HEK293 (cell line): Measurements from ENCODE around the gene MTMR2.

Experiments
- HOXA7 ChIP-seq: sonication (generic); formaldehyde crosslinking; IDR thresholded peaks from 2 replicates; pipeline ENCODE4 v1.8.1; 2022; ENCODE audit warnings: missing genetic modification reagents, borderline replicate concordance
- KLF7 ChIP-seq: fragments of 450-650 bp; formaldehyde crosslinking; IDR thresholded peaks from 2 replicates; pipeline ENCODE4 v1.5.1; 2016; ENCODE audit warnings: missing biosample characterization, missing genetic modification characterization, borderline replicate concordance
- ZBTB20 ChIP-seq: fragments of 450-650 bp; formaldehyde crosslinking; IDR thresholded peaks from 2 replicates; pipeline ENCODE4 v1.5.1; 2016; ENCODE audit warnings: missing biosample characterization, missing genetic modification characterization
- ZIC2 ChIP-seq: fragments of 450-650 bp; formaldehyde crosslinking; IDR thresholded peaks from 2 replicates; pipeline ENCODE4 v1.5.1; 2016; ENCODE audit warnings: missing biosample characterization, missing genetic modification characterization
- ZNF138 ChIP-seq: fragments of 450-650 bp; formaldehyde crosslinking; IDR thresholded peaks from 2 replicates; pipeline ENCODE4 v1.5.1; 2016; ENCODE audit warnings: missing biosample characterization, missing genetic modification characterization, borderline replicate concordance
- ZNF146 ChIP-seq: fragments of 450-650 bp; formaldehyde crosslinking; IDR thresholded peaks from 2 replicates; pipeline ENCODE4 v1.5.1; 2016; ENCODE audit warnings: missing biosample characterization, missing genetic modification characterization
- TF ChIP-seq, protein P1 (sequence below): fragments of 450-650 bp; formaldehyde crosslinking; IDR thresholded peaks from 2 replicates; pipeline ENCODE4 v1.5.1; 2016; ENCODE audit warnings: missing biosample characterization, missing genetic modification characterization
- TF ChIP-seq, protein P2 (sequence below): fragments of 450-650 bp; formaldehyde crosslinking; IDR thresholded peaks from 2 replicates; pipeline ENCODE4 v1.5.1; 2017; ENCODE audit warnings: missing biosample characterization, missing genetic modification characterization

DNA sequence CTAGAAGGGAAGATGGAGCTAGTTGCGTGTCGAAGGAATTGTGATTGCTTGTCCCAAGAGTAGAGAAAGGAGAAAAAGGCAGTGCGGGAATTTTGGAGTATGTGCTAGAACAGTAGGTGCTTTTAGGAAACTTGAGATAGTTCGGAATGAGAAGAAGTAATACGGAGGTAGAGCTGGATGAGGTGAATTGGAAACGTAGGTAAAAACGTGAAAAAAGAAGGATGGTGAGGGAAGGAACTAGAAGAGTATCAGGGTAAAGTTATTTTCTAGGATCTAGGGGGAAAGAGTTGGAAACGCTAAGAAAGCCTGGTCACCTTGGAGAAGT lies 132.2 kb downstream of the MTMR2 start:
- TF ChIP-seq, protein P1, sequence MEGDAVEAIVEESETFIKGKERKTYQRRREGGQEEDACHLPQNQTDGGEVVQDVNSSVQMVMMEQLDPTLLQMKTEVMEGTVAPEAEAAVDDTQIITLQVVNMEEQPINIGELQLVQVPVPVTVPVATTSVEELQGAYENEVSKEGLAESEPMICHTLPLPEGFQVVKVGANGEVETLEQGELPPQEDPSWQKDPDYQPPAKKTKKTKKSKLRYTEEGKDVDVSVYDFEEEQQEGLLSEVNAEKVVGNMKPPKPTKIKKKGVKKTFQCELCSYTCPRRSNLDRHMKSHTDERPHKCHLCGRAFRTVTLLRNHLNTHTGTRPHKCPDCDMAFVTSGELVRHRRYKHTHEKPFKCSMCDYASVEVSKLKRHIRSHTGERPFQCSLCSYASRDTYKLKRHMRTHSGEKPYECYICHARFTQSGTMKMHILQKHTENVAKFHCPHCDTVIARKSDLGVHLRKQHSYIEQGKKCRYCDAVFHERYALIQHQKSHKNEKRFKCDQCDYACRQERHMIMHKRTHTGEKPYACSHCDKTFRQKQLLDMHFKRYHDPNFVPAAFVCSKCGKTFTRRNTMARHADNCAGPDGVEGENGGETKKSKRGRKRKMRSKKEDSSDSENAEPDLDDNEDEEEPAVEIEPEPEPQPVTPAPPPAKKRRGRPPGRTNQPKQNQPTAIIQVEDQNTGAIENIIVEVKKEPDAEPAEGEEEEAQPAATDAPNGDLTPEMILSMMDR (tag by site-specific recombination): no peak
- TF ChIP-seq KLF7 (tag by site-specific recombination) (no peak), ZNF138 (tag by site-specific recombination) (no peak), HOXA7 (CRISPR knock-in tag) (no peak), ZNF146 (tag by site-specific recombination) (no peak), ZIC2 (tag by site-specific recombination) (no peak), ZBTB20 (tag by site-specific recombination) (no peak)
- TF ChIP-seq, protein P2, sequence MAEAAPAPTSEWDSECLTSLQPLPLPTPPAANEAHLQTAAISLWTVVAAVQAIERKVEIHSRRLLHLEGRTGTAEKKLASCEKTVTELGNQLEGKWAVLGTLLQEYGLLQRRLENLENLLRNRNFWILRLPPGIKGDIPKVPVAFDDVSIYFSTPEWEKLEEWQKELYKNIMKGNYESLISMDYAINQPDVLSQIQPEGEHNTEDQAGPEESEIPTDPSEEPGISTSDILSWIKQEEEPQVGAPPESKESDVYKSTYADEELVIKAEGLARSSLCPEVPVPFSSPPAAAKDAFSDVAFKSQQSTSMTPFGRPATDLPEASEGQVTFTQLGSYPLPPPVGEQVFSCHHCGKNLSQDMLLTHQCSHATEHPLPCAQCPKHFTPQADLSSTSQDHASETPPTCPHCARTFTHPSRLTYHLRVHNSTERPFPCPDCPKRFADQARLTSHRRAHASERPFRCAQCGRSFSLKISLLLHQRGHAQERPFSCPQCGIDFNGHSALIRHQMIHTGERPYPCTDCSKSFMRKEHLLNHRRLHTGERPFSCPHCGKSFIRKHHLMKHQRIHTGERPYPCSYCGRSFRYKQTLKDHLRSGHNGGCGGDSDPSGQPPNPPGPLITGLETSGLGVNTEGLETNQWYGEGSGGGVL (tag by site-specific recombination): no peak
